H1 (cell line): ENCODE results near the gene ZBTB33. TPM values are rescaled to one million over a fixed set of nuclear protein-coding genes. Genes with fewer than 3 reads are reported as not detected.

Experiments used
- CTCF ChIA-PET: fragments of 300-600 bp; sonication (Branson Sonifier 250); formaldehyde crosslinking; loops from one replicate; lab custom pipeline; 2021; ENCODE audit not compliant: partially characterized antibody; lab: Charles Lee
- POLR2A ChIA-PET: fragments of 300-600 bp; sonication (Branson Sonifier 250); formaldehyde crosslinking; loops from one replicate; lab custom pipeline; 2021; ENCODE audit warnings: inconsistent platforms; ENCODE audit not compliant: partially characterized antibody; lab: Charles Lee
- DNase-seq, 2 experiments: peaks; one replicate each; pipeline versions ENCODE4 v3.0.0 to v3.0.0-alpha.2; 2010 to 2022; ENCODE audit warnings: low spot score in 2 of 2, low read depth in 1 of 2, mixed read lengths in 1 of 2
- FAIRE-seq: peaks from 2 replicates; lab custom pipeline; 2011; peaks lifted over from hg19 to GRCh38; lab: Jason Lieb, UNC
- H2AFZ ChIP-seq: 2 replicates; pipeline ENCODE4 v1.8.1; 2012; ENCODE audit warnings: low read length, inconsistent platforms
- H2AK5ac ChIP-seq: 2 replicates; pipeline ENCODE4 v1.6.1; 2013; ENCODE audit warnings: low read depth, low read length
- H2BK120ac ChIP-seq: replicated peaks from 2 replicates; pipeline ENCODE3; 2013; ENCODE audit warnings: low read depth, low read length, inconsistent platforms
- H2BK12ac ChIP-seq: 2 replicates; pipeline ENCODE4 v1.6.1; 2013; ENCODE audit warnings: low read depth, low read length
- H2BK15ac ChIP-seq: 2 replicates; pipeline ENCODE4 v1.6.1; 2013; ENCODE audit warnings: low read length
- H2BK20ac ChIP-seq: 2 replicates; pipeline ENCODE4 v1.6.1; 2013; ENCODE audit warnings: low read length
- H2BK5ac ChIP-seq: 2 replicates; pipeline ENCODE4 v1.6.1; 2013; ENCODE audit warnings: low read depth, low read length
- H3K14ac ChIP-seq: 2 replicates; pipeline ENCODE4 v1.6.1; 2013; ENCODE audit warnings: inconsistent platforms; ENCODE audit not compliant: insufficient read length
- H3K18ac ChIP-seq: 2 replicates; pipeline ENCODE4 v1.6.1; 2013; ENCODE audit warnings: low read length; ENCODE audit errors: extremely low read depth
- H3K23ac ChIP-seq: 2 replicates; pipeline ENCODE4 v1.6.1; 2013; ENCODE audit warnings: inconsistent platforms; ENCODE audit not compliant: insufficient read length
- H3K23me2 ChIP-seq: 2 replicates; pipeline ENCODE4 v1.6.1; 2013; ENCODE audit warnings: low read depth, low read length
- H3K27ac ChIP-seq: 2 replicates; pipeline ENCODE4 v1.6.1; 2011; ENCODE audit warnings: low read depth, low read length, inconsistent platforms
- H3K27me3 ChIP-seq, 4 experiments: replicated peaks in 1 of 4; 1 replicate in 1 of 4; 2 replicates in 3 of 4; pipeline versions ENCODE4 v1.6.1 to v1.8.1; 2011 to 2013; ENCODE audit warnings: low read length in 3 of 4, mild to moderate bottlenecking in 3 of 4, inconsistent platforms in 2 of 4, mixed read lengths in 2 of 4, moderate library complexity in 1 of 4; ENCODE audit not compliant: control insufficient read depth in 3 of 4, insufficient read depth in 3 of 4; ENCODE audit errors: extremely low read depth in 1 of 4
- H3K36me3 ChIP-seq, 4 experiments: 2 replicates each; pipeline versions ENCODE4 v1.6.1 to v1.8.1; 2011 to 2013; ENCODE audit warnings: mild to moderate bottlenecking in 4 of 4, low read length in 3 of 4, moderate library complexity in 2 of 4, control low read depth in 1 of 4, inconsistent platforms in 1 of 4; ENCODE audit not compliant: insufficient read depth in 4 of 4, control insufficient read depth in 2 of 4
- H3K4ac ChIP-seq: replicated peaks from 2 replicates; pipeline ENCODE3; 2013; ENCODE audit warnings: low read length, low read depth, mixed read lengths, inconsistent platforms; ENCODE audit not compliant: insufficient read length
- H3K4me1 ChIP-seq, 4 experiments: replicated peaks in 1 of 4; 1 replicate in 1 of 4; 2 replicates in 3 of 4; pipeline versions ENCODE4 v1.6.1 to v1.8.1; 2011 to 2013; ENCODE audit warnings: low read length in 3 of 4, inconsistent platforms in 2 of 4, mixed read lengths in 1 of 4; ENCODE audit not compliant: insufficient read depth in 4 of 4, control insufficient read depth in 3 of 4
- H3K4me2 ChIP-seq, 2 experiments: 2 replicates each; pipeline versions ENCODE4 v1.6.1 to v1.8.1; 2011 to 2013; ENCODE audit warnings: low read depth in 2 of 2, low read length in 2 of 2, control low read depth in 1 of 2, inconsistent platforms in 1 of 2, mild to moderate bottlenecking in 1 of 2; ENCODE audit not compliant: insufficient read depth in 1 of 2
- H3K4me3 ChIP-seq, 4 experiments: fragments of 200-600, 300-600 bp in 1 of 4; sonication (generic), shearing (Covaris generic), sonication (Bioruptor Twin) in 1 of 4; 2 replicates each; pipeline versions ENCODE4 v1.5.1 to v1.8.1; 2011 to 2016; ENCODE audit warnings: low read length in 4 of 4, low read depth in 3 of 4, control low read depth in 2 of 4, inconsistent platforms in 2 of 4, mild to moderate bottlenecking in 2 of 4, mixed read lengths in 1 of 4, moderate library complexity in 1 of 4; ENCODE audit not compliant: insufficient read depth in 2 of 4; ENCODE audit errors: extremely low read depth in 1 of 4
- H3K56ac ChIP-seq: replicated peaks from 2 replicates; pipeline ENCODE3; 2013; ENCODE audit warnings: low read depth, mild to moderate bottlenecking, mixed read lengths, low read length, inconsistent platforms; ENCODE audit not compliant: insufficient read length
- H3K79me1 ChIP-seq: 2 replicates; pipeline ENCODE4 v1.6.1; 2013; ENCODE audit warnings: low read depth, low read length, control low read depth
- H3K79me2 ChIP-seq, 2 experiments: 2 replicates each; pipeline versions ENCODE4 v1.6.1 to v1.8.1; 2012 to 2013; ENCODE audit warnings: low read length in 2 of 2, mild to moderate bottlenecking in 2 of 2, inconsistent platforms in 1 of 2; ENCODE audit not compliant: insufficient read depth in 2 of 2, control insufficient read depth in 1 of 2
- H3K9ac ChIP-seq, 4 experiments: replicated peaks in 1 of 4; 1 replicate in 1 of 4; 2 replicates in 3 of 4; pipeline versions ENCODE4 v1.6.1 to v1.8.1; 2011 to 2013; ENCODE audit warnings: low read depth in 3 of 4, low read length in 3 of 4, control low read depth in 2 of 4, mild to moderate bottlenecking in 2 of 4, moderate library complexity in 2 of 4, inconsistent platforms in 1 of 4; ENCODE audit errors: extremely low read depth in 1 of 4
- H3K9me3 ChIP-seq, 2 experiments: 2 replicates each; pipeline versions ENCODE4 v1.6.1 to v1.8.1; 2012 to 2013; ENCODE audit warnings: mild to moderate bottlenecking in 2 of 2, moderate library complexity in 2 of 2, control low read depth in 1 of 2, inconsistent platforms in 1 of 2, low read depth in 1 of 2, low read length in 1 of 2, mixed read lengths in 1 of 2; ENCODE audit not compliant: insufficient read depth in 2 of 2
- H4K20me1 ChIP-seq, 2 experiments: replicated peaks in 1 of 2; 2 replicates each; pipeline versions ENCODE3 to v1.8.1; 2011 to 2013; ENCODE audit warnings: inconsistent platforms in 2 of 2, low read length in 2 of 2, mild to moderate bottlenecking in 1 of 2; ENCODE audit not compliant: insufficient read depth in 2 of 2, control insufficient read depth in 1 of 2
- H4K5ac ChIP-seq: 2 replicates; pipeline ENCODE4 v1.6.1; 2013; ENCODE audit warnings: low read length, low read depth, mixed read lengths, inconsistent platforms; ENCODE audit not compliant: insufficient read length
- H4K8ac ChIP-seq: 2 replicates; pipeline ENCODE4 v1.8.0; 2013; ENCODE audit warnings: mild to moderate bottlenecking, moderate library complexity, low read length, inconsistent platforms; ENCODE audit not compliant: insufficient read depth; ENCODE audit errors: extremely low read depth
- H4K91ac ChIP-seq: replicated peaks from 2 replicates; pipeline ENCODE3; 2013; ENCODE audit warnings: low read length, mixed read lengths, inconsistent platforms; ENCODE audit not compliant: insufficient read length
- BCL11A ChIP-seq, 2 experiments: IDR thresholded peaks; one replicate each; pipeline ENCODE4 v1.6.1; 2011; ENCODE audit warnings: low read depth in 2 of 2, low read length in 2 of 2, mild to moderate bottlenecking in 2 of 2
- CBX5 ChIP-seq: fragments of 300-800, 300-1000 bp; sonication (generic); IDR thresholded peaks from 2 replicates; pipeline ENCODE4 v1.7.1; 2016; ENCODE audit warnings: antibody characterized with exemption, low read length, low read depth
- CEBPB ChIP-seq: IDR thresholded peaks from 2 replicates; pipeline ENCODE4 v1.6.1; 2012; ENCODE audit warnings: low read depth, low read length
- CHD2 ChIP-seq: IDR thresholded peaks from 2 replicates; pipeline ENCODE4 v1.6.1; 2012; ENCODE audit warnings: low read length, improper control_type of control experiment
- CTBP2 ChIP-seq: IDR thresholded peaks from 2 replicates; pipeline ENCODE4 v1.7.0; 2011; ENCODE audit warnings: borderline replicate concordance, mild to moderate bottlenecking, moderate library complexity, mixed read lengths, low read length; ENCODE audit not compliant: insufficient read depth, insufficient read length
- GABPA ChIP-seq: IDR thresholded peaks from 2 replicates; pipeline ENCODE4 v1.6.1; 2011; ENCODE audit warnings: mild to moderate bottlenecking, low read length, moderate library complexity, borderline replicate concordance; ENCODE audit not compliant: insufficient read depth
- KDM1A ChIP-seq: fragments of 200-600, 300-600 bp; sonication (generic); IDR thresholded peaks from 2 replicates; pipeline ENCODE4 v1.7.1; 2016; ENCODE audit warnings: mild to moderate bottlenecking, low read length, borderline replicate concordance
- KDM5A ChIP-seq: fragments of 200-600 bp; IDR thresholded peaks from 2 replicates; pipeline ENCODE4 v1.7.1; 2012; ENCODE audit warnings: mild to moderate bottlenecking, low read length, inconsistent platforms, mixed read lengths
- MAFK ChIP-seq: IDR thresholded peaks from 2 replicates; pipeline ENCODE4 v1.6.1; 2012; ENCODE audit warnings: low read depth, mild to moderate bottlenecking, improper control_type of control experiment, low read length
- MAX ChIP-seq: IDR thresholded peaks from 2 replicates; pipeline ENCODE4 v1.6.1; 2012; ENCODE audit warnings: inconsistent platforms
- SIN3A ChIP-seq, 2 experiments: IDR thresholded peaks in 1 of 2; conservative IDR thresholded peaks in 1 of 2; 2 replicates each; pipeline ENCODE4 v1.6.1; 2011 to 2012; ENCODE audit warnings: low read length in 2 of 2, improper control_type of control experiment in 1 of 2, low read depth in 1 of 2, mild to moderate bottlenecking in 1 of 2
- SIX5 ChIP-seq: IDR thresholded peaks from 2 replicates; pipeline ENCODE4 v1.6.1; 2011; ENCODE audit warnings: mild to moderate bottlenecking, low read depth, low read length
- TAF7 ChIP-seq: optimal IDR thresholded peaks from 2 replicates; pipeline ENCODE3; 2011; ENCODE audit warnings: low read depth, mild to moderate bottlenecking, inconsistent platforms, low read length, moderate library complexity, borderline replicate concordance
- YY1 ChIP-seq: IDR thresholded peaks from 2 replicates; pipeline ENCODE4 v1.6.1; 2011; ENCODE audit warnings: low read depth, mild to moderate bottlenecking, low read length
- WGBS, 2 experiments: shearing (Covaris generic) in 1 of 2; methylation state at CpG; one replicate each; pipeline versions ENCODE4 v1.1.6 to v1.1.7; 2013 to 2015; ENCODE audit warnings: low lambda C conversion rate in 2 of 2, mixed read lengths in 2 of 2, inconsistent platforms in 1 of 2, low coverage in 1 of 2, missing lambda C conversion rate in 1 of 2; ENCODE audit not compliant: insufficient replicate concordance in 2 of 2, insufficient coverage in 1 of 2, insufficient read length in 1 of 2; ENCODE audit errors: extremely low coverage in 1 of 2, missing lambda C conversion rate in 1 of 2; 5-methylcytosine and 5-hydroxymethylcytosine counted together
- polyA plus RNA-seq, 7 experiments: library from polyadenylated mRNA; depleted of rRNA in 3 of 7; stranded (reverse) in 5 of 7; unstranded in 2 of 7; fragments of >200 nt in 5 of 7; fragments of 200-250 nt in 2 of 7; gene quantifications; 1 replicate in 5 of 7; 2 replicates in 1 of 7; 4 replicates in 1 of 7; pipeline versions ENCODE4 v1.2.1 to v1.2.3, GENCODE V29; 2011 to 2013; ENCODE audit warnings: missing spikeins in 2 of 7, mixed read lengths in 2 of 7
- total RNA-seq: library from RNA; stranded (reverse); fragmentation: NEBNext Ultra II Directional; extraction: Animal tissue kit (Norgen Biotek cat#: 25700); gene quantifications from 2 replicates; pipeline ENCODE4 v1.2.1, GENCODE V29; 2021

ZBTB33 gene
- total and polyA plus RNA-seq, 2 of the 8 experiments (the other 6 are each of a cell fraction or from before 2014, with no cell fraction given) = 3.4 to 14.9 TPM

- H4K20me1 ChIP-seq = no peaks in the 10 kb centered on the region
- H3K36me3 ChIP-seq = no peaks in the 10 kb centered on the region
- no peak overlapping the region for H3K9ac ChIP-seq
- no peaks in the 10 kb centered on the region for H3K9me3 ChIP-seq
- H4K91ac ChIP-seq = no peak overlapping the region
- no peak overlapping the region for H2BK12ac ChIP-seq
- no peak overlapping the region for H3K23ac ChIP-seq
- H3K14ac ChIP-seq = no peak overlapping the region
- FAIRE-seq (no peak), DNase-seq (no peak)
- no peak overlapping the region for H4K8ac ChIP-seq
- H3K27ac ChIP-seq = no peak overlapping the region
- H2AK5ac ChIP-seq = no peak overlapping the region
- WGBS, 2 experiments = 30% methylated on average over 2 of the region's 2 CpGs; no CpG with 5 or more reads in 1 of the 2 experiments
- H3K56ac ChIP-seq = no peak overlapping the region
- no peak overlapping the region for H2BK20ac ChIP-seq
- no peak overlapping the region; a peak in 1 of 4 replicates for H3K4me2 ChIP-seq
- no peaks in the 10 kb centered on the region for H3K79me1 ChIP-seq
- H3K79me2 ChIP-seq = no peaks in the 10 kb centered on the region
- no peak overlapping the region for H3K4me3 ChIP-seq
- no peak overlapping the region for H3K4ac ChIP-seq
- no peak overlapping the region for H2BK120ac ChIP-seq
- CTCF ChIA-PET = no interaction called here
- H2BK15ac ChIP-seq = no peak overlapping the region
- no peak overlapping the region for H3K18ac ChIP-seq
- H2BK5ac ChIP-seq = no peak overlapping the region
- H3K4me1 ChIP-seq = peaks cover 0 to 6% (median 5%) of the 10 kb centered on the region in 4 experiments; a peak in 3 of 7 replicates
- no peak overlapping the region for H2AFZ ChIP-seq
- no peak overlapping the region for H4K5ac ChIP-seq
- H3K23me2 ChIP-seq = peaks cover 12% of the 10 kb centered on the region; the same call in 1 of the 2 replicates
- POLR2A ChIA-PET = no interaction called here
- H3K27me3 ChIP-seq = peaks cover 1 to 52% (median 36%) of the 10 kb centered on the region in 4 experiments
- TF ChIP-seq GABPA (no peak), KDM5A (no peak), CHD2 (no peak), YY1 (no peak), TAF7 (no peak), SIN3A (conservative IDR thresholded peaks at IDR 0.05 in 1 of 2, IDR thresholded peaks at IDR 0.05 in 1 of 2; ENCODE audit: low read depth in 1 of 2, low read length in 2 of 2) (no peak), CBX5 (no peak), MAFK (no peak), BCL11A (IDR thresholded peaks at IDR 0.05; ENCODE audit: low read depth in 2 of 2, low read length in 2 of 2) (no peak), KDM1A (no peak), CTBP2 (no peak), SIX5 (no peak), MAX (no peak), CEBPB (no peak)
These were observed 56.0 kb downstream of the ZBTB33 start for GRCh38 chrX:120306630-120307029.
